Testis (tissue), 2 donors: Measurements from ENCODE around the gene GRXCR2.

Experiments used
- CTCF ChIP-seq, 3 experiments: fragments of 450-650 bp in 2 of 3; fragments of 200-600 bp in 1 of 3; sonication (generic) in 1 of 3; IDR thresholded peaks; one replicate each; pipeline ENCODE4 v1.5.1; 2016 to 2019; ENCODE audit warnings: antibody characterized with exemption in 3 of 3, mild to moderate bottlenecking in 2 of 3, moderate library complexity in 1 of 3
- POLR2A ChIP-seq: fragments of 450-650 bp; IDR thresholded peaks from one replicate; pipeline ENCODE4 v1.6.1; 2017; ENCODE audit warnings: antibody characterized with exemption, mild to moderate bottlenecking, moderate library complexity

GRCh38 chr5:145853781-145854376, 18.9 kb downstream of the GRXCR2 start:
- TF ChIP-seq CTCF (IDR thresholded peaks at IDR 0.05) = no peak
- no peak for TF ChIP-seq POLR2A
